ENCODE results near the gene TM9SF3.

TM9SF3 gene

GRCh38 chr10:96482815-96483588, 103.8 kb downstream of the TM9SF3 start:
- Histone ChIP-seq H3K18ac (ENCODE audit: low read length) (no peak overlapping the region), H4K8ac (ENCODE audit: low read depth, low read length) (no peak overlapping the region), H2AK5ac (ENCODE audit: low read length) (no peak overlapping the region), H3K4me3 (ENCODE audit: low read depth, low read length) (no peak overlapping the region), H3K23ac (ENCODE audit: low read length) (no peak overlapping the region), H2BK5ac (ENCODE audit: low read depth, low read length, poor library complexity) (no peak overlapping the region), H3K27me3 (ENCODE audit: insufficient read depth, low read length) (no peaks in the 10 kb centered on the region), H2BK12ac (ENCODE audit: low read length) (no peak overlapping the region), H3K79me1 (ENCODE audit: low read length) (no peaks in the 10 kb centered on the region), H4K91ac (ENCODE audit: low read depth, low read length) (no peak overlapping the region), H4K12ac (ENCODE audit: low read depth, low read length) (no peak overlapping the region), H2AFZ (ENCODE audit: insufficient read depth, low read length, poor library complexity) (no peak overlapping the region), H3K4ac (ENCODE audit: low read depth, low read length) (no peak overlapping the region), H3K9ac (ENCODE audit: low read length) (no peak overlapping the region), H2BK120ac (ENCODE audit: insufficient read depth, low read length, poor library complexity) (no peak overlapping the region), H3K27ac (ENCODE audit: low read depth, low read length) (no peak overlapping the region), H3K9me3 (ENCODE audit: insufficient read depth, low read depth, low read length) (no peaks in the 10 kb centered on the region), H3K4me2 (ENCODE audit: low read length) (no peak overlapping the region), H3K79me2 (ENCODE audit: control insufficient read depth, insufficient read depth, low read length, poor library complexity) (no peaks in the 10 kb centered on the region), H3K36me3 (ENCODE audit: control insufficient read depth in 1 of 2, insufficient read depth in 2 of 2, low read length in 2 of 2) (no peaks in the 10 kb centered on the region), H3K14ac (ENCODE audit: low read length) (no peak overlapping the region), H3K4me1 (ENCODE audit: control insufficient read depth in 1 of 2, insufficient read depth in 2 of 2, low read length in 2 of 2) (peaks cover 0 to 3% of the 10 kb centered on the region in 2 experiments)
- no peak for DNase-seq
- no CpG with 5 or more reads among the region's 4 CpGs for WGBS (ENCODE audit: extremely low coverage, insufficient coverage, insufficient read length)

- Histone ChIP-seq H2AK5ac (ENCODE audit: low read length) (no peak overlapping the region), H3K4me3 (ENCODE audit: low read depth, low read length) (no peak overlapping the region), H3K23ac (ENCODE audit: low read length) (no peak overlapping the region), H3K9me3 (ENCODE audit: insufficient read depth, low read depth, low read length) (no peaks in the 10 kb centered on the region), H3K18ac (ENCODE audit: low read length) (no peak overlapping the region), H3K36me3 (ENCODE audit: control insufficient read depth in 1 of 2, insufficient read depth in 2 of 2, low read length in 2 of 2) (no peaks in the 10 kb centered on the region), H3K27ac (ENCODE audit: low read depth, low read length) (no peak overlapping the region), H3K9ac (ENCODE audit: low read length) (no peak overlapping the region), H3K4me1 (ENCODE audit: control insufficient read depth in 1 of 2, insufficient read depth in 2 of 2, low read length in 2 of 2) (peaks cover 0 to 3% of the 10 kb centered on the region in 2 experiments), H2BK120ac (ENCODE audit: insufficient read depth, low read length, poor library complexity) (no peak overlapping the region), H3K14ac (ENCODE audit: low read length) (no peak overlapping the region), H2AFZ (ENCODE audit: insufficient read depth, low read length, poor library complexity) (no peak overlapping the region), H3K4me2 (ENCODE audit: low read length) (no peak overlapping the region), H4K8ac (ENCODE audit: low read depth, low read length) (no peak overlapping the region), H3K27me3 (ENCODE audit: insufficient read depth, low read length) (no peaks in the 10 kb centered on the region), H3K79me2 (ENCODE audit: control insufficient read depth, insufficient read depth, low read length, poor library complexity) (no peaks in the 10 kb centered on the region), H4K12ac (ENCODE audit: low read depth, low read length) (no peak overlapping the region), H2BK5ac (ENCODE audit: low read depth, low read length, poor library complexity) (no peak overlapping the region), H2BK12ac (ENCODE audit: low read length) (no peak overlapping the region), H3K79me1 (ENCODE audit: low read length) (no peaks in the 10 kb centered on the region), H3K4ac (ENCODE audit: low read depth, low read length) (no peak overlapping the region), H4K91ac (ENCODE audit: low read depth, low read length) (no peak overlapping the region)
- no peak for DNase-seq
- no CpG with 5 or more reads among the region's 9 CpGs for WGBS (ENCODE audit: extremely low coverage, insufficient coverage, insufficient read length)
Measured at GRCh38 chr10:96478355-96478754, 108.5 kb downstream of the TM9SF3 start.

GRCh38 chr10:96473866-96474265, 112.9 kb downstream of the TM9SF3 start:
- H3K9me3 ChIP-seq (ENCODE audit: insufficient read depth, low read depth, low read length): no peaks in the 10 kb centered on the region
- no peaks in the 10 kb centered on the region for H3K79me1 ChIP-seq (ENCODE audit: low read length)
- peaks cover 0 to 3% of the 10 kb centered on the region in 2 experiments for H3K4me1 ChIP-seq (ENCODE audit: control insufficient read depth in 1 of 2, insufficient read depth in 2 of 2, low read length in 2 of 2)
- H3K4me3 ChIP-seq (ENCODE audit: low read depth, low read length): no peak overlapping the region
- no peak overlapping the region for H2BK5ac ChIP-seq (ENCODE audit: low read depth, low read length, poor library complexity)
- no peaks in the 10 kb centered on the region for H3K79me2 ChIP-seq (ENCODE audit: control insufficient read depth, insufficient read depth, low read length, poor library complexity)
- H2AK5ac ChIP-seq (ENCODE audit: low read length): no peak overlapping the region
- H3K9ac ChIP-seq (ENCODE audit: low read length): no peak overlapping the region
- no peak overlapping the region for H2AFZ ChIP-seq (ENCODE audit: insufficient read depth, low read length, poor library complexity)
- H3K14ac ChIP-seq (ENCODE audit: low read length): no peak overlapping the region
- no peak overlapping the region for H4K8ac ChIP-seq (ENCODE audit: low read depth, low read length)
- H3K18ac ChIP-seq (ENCODE audit: low read length): no peak overlapping the region
- H3K27me3 ChIP-seq (ENCODE audit: insufficient read depth, low read length): no peaks in the 10 kb centered on the region
- no peak overlapping the region for H3K23ac ChIP-seq (ENCODE audit: low read length)
- H3K36me3 ChIP-seq (ENCODE audit: control insufficient read depth in 1 of 2, insufficient read depth in 2 of 2, low read length in 2 of 2): no peaks in the 10 kb centered on the region
- H4K91ac ChIP-seq (ENCODE audit: low read depth, low read length): no peak overlapping the region
- no peak overlapping the region for H3K4me2 ChIP-seq (ENCODE audit: low read length)
- H3K4ac ChIP-seq (ENCODE audit: low read depth, low read length): no peak overlapping the region
- no CpG with 5 or more reads among the region's 9 CpGs for WGBS (ENCODE audit: extremely low coverage, insufficient coverage, insufficient read length)
- H4K12ac ChIP-seq (ENCODE audit: low read depth, low read length): no peak overlapping the region
- no peak overlapping the region for H2BK120ac ChIP-seq (ENCODE audit: insufficient read depth, low read length, poor library complexity)
- no peak overlapping the region for H3K27ac ChIP-seq (ENCODE audit: low read depth, low read length)
- H2BK12ac ChIP-seq (ENCODE audit: low read length): no peak overlapping the region
- DNase-seq: no peak

GRCh38 chr10:96470116-96470743, 116.6 kb downstream of the TM9SF3 start:
- no peak overlapping the region for H2AK5ac ChIP-seq (ENCODE audit: low read length)
- no peak overlapping the region for H2BK120ac ChIP-seq (ENCODE audit: insufficient read depth, low read length, poor library complexity)
- H3K23ac ChIP-seq (ENCODE audit: low read length): no peak overlapping the region
- H2AFZ ChIP-seq (ENCODE audit: insufficient read depth, low read length, poor library complexity): no peak overlapping the region
- no peaks in the 10 kb centered on the region for H3K4me1 ChIP-seq (ENCODE audit: control insufficient read depth in 1 of 2, insufficient read depth in 2 of 2, low read length in 2 of 2)
- peak in 1 of 2 donors; percentile 40 for DNase-seq
- whole genome bisulfite sequencing (ENCODE audit: extremely low coverage, insufficient coverage, insufficient read length): no CpG with 5 or more reads among the region's 4 CpGs
- H3K79me2 ChIP-seq (ENCODE audit: control insufficient read depth, insufficient read depth, low read length, poor library complexity): no peaks in the 10 kb centered on the region
- H3K27ac ChIP-seq (ENCODE audit: low read depth, low read length): no peak overlapping the region
- no peak overlapping the region for H2BK12ac ChIP-seq (ENCODE audit: low read length)
- no peak overlapping the region for H3K4ac ChIP-seq (ENCODE audit: low read depth, low read length)
- H3K36me3 ChIP-seq (ENCODE audit: control insufficient read depth in 1 of 2, insufficient read depth in 2 of 2, low read length in 2 of 2): no peaks in the 10 kb centered on the region
- H4K8ac ChIP-seq (ENCODE audit: low read depth, low read length): no peak overlapping the region
- no peak overlapping the region for H3K14ac ChIP-seq (ENCODE audit: low read length)
- H2BK5ac ChIP-seq (ENCODE audit: low read depth, low read length, poor library complexity): no peak overlapping the region
- H4K12ac ChIP-seq (ENCODE audit: low read depth, low read length): no peak overlapping the region
- no peak overlapping the region for H3K18ac ChIP-seq (ENCODE audit: low read length)
- H3K9me3 ChIP-seq (ENCODE audit: insufficient read depth, low read depth, low read length): peaks cover 2% of the 10 kb centered on the region
- H3K79me1 ChIP-seq (ENCODE audit: low read length): no peaks in the 10 kb centered on the region
- H3K9ac ChIP-seq (ENCODE audit: low read length): no peak overlapping the region
- no peaks in the 10 kb centered on the region for H3K27me3 ChIP-seq (ENCODE audit: insufficient read depth, low read length)
- H3K4me3 ChIP-seq (ENCODE audit: low read depth, low read length): no peak overlapping the region
- no peak overlapping the region for H3K4me2 ChIP-seq (ENCODE audit: low read length)
- no peak overlapping the region for H4K91ac ChIP-seq (ENCODE audit: low read depth, low read length)
